ENCODE measurements around the gene RDH13. TPM values are rescaled to one million over a fixed set of nuclear protein-coding genes. Genes with fewer than 3 reads are reported as not detected.
A peak's percentile ranks its signal among the peaks of the same experiment; 100 is the strongest.

RDH13 gene
- total and polyA plus RNA-seq, 10 of the 15 experiments (the other 5 are each of a cell fraction or from before 2014, with no cell fraction given), result 1.3 to 11.6 (median 8.9) TPM

- Histone ChIP-seq H3K4me2 (ENCODE audit: control insufficient read depth, insufficient read depth) (no peak overlapping the region), H3K27ac (ENCODE audit: control insufficient read depth, insufficient read depth) (no peak overlapping the region), H3K9ac (ENCODE audit: control insufficient read depth, insufficient read depth, low read length) (no peak overlapping the region), H3K27me3 (replicated peaks in 1 of 2; ENCODE audit: control insufficient read depth in 2 of 2, insufficient read depth in 2 of 2, low read length in 1 of 2) (no peaks in the 10 kb centered on the region; a peak in 1 of 4 replicates), H2AFZ (ENCODE audit: control insufficient read depth, low read depth, low read length) (no peak overlapping the region), H3K4me1 (ENCODE audit: control insufficient read depth, insufficient read depth, low read length) (peaks cover 3% of the 10 kb centered on the region), H3K4me3 (no peak overlapping the region), H3K79me2 (ENCODE audit: control insufficient read depth, insufficient read depth, low read length) (peaks cover 3% of the 10 kb centered on the region), H3K36me3 (ENCODE audit: control insufficient read depth in 2 of 2, insufficient read depth in 2 of 2, low read length in 1 of 2) (no peaks in the 10 kb centered on the region), H4K20me1 (ENCODE audit: control insufficient read depth, insufficient read depth) (no peaks in the 10 kb centered on the region), H3K9me3 (replicated peaks; ENCODE audit: control insufficient read depth, insufficient read depth, low read length) (no peaks in the 10 kb centered on the region)
- ChIA-PET RAD21 (ENCODE audit: unreplicated experiment) (no interaction called here), SMC1A (ENCODE audit: uncharacterized antibody, unreplicated experiment) (no interaction called here), POLR2A (no interaction called here), CTCF (interaction anchor here (1.1 kb wide), 1 partner anchor 438 kb away, joined by 3 read pairs; no protein-coding TSS in a partner anchor)
- DNase-seq (ENCODE audit: low read depth, low spot score) (no peak), ATAC-seq (no peak), FAIRE-seq (no peak)
- WGBS (ENCODE audit: insufficient coverage, insufficient replicate concordance, low lambda C conversion rate, missing lambda C conversion rate), result 23% methylated on average over 2 of the region's 2 CpGs
- intact Hi-C loops (cut with micrococcal nuclease; ENCODE audit: unreplicated experiment), result no loop called here
- TF ChIP-seq MXI1 (IDR thresholded peaks at IDR 0.05; ENCODE audit: low read depth, low read length) (no peak), EGR1 (IDR thresholded peaks at IDR 0.05; ENCODE audit: borderline replicate concordance in 1 of 2, low read depth in 2 of 2, low read length in 2 of 2) (no peak), BHLHE40 (IDR thresholded peaks at IDR 0.05; ENCODE audit: borderline replicate concordance in 1 of 2, low read depth in 2 of 2, low read length in 1 of 2) (no peak), WRNIP1 (IDR thresholded peaks at IDR 0.05; ENCODE audit: borderline replicate concordance, low read depth, low read length) (no peak), RAD51 (IDR thresholded peaks at IDR 0.05) (no peak), SPI1 (IDR thresholded peaks at IDR 0.05; ENCODE audit: borderline replicate concordance, insufficient read depth, low read depth, low read length) (no peak), REST (IDR thresholded peaks at IDR 0.05; ENCODE audit: low read depth, low read length) (peak; percentile 86)
- in situ Hi-C loops (cut with MboI), result no loop called here
- BruUV-seq (replicated peaks), result no TSS peak
These were observed 3.3 kb upstream of the RDH13 start for GRCh38 chr19:55066107-55066709.

All from GM12878 (cell line).